HG03521 (cell line): ENCODE results near the gene SLC37A3.

Source experiments
- ATAC-seq: cut with Tn5 transposase; IDR thresholded peaks from one replicate; pipeline ENCODE4 v1.9.1; 2021; ENCODE audit warnings: mild to moderate bottlenecking, moderate library complexity; ENCODE audit not compliant: unreplicated experiment

SLC37A3 gene

DNA sequence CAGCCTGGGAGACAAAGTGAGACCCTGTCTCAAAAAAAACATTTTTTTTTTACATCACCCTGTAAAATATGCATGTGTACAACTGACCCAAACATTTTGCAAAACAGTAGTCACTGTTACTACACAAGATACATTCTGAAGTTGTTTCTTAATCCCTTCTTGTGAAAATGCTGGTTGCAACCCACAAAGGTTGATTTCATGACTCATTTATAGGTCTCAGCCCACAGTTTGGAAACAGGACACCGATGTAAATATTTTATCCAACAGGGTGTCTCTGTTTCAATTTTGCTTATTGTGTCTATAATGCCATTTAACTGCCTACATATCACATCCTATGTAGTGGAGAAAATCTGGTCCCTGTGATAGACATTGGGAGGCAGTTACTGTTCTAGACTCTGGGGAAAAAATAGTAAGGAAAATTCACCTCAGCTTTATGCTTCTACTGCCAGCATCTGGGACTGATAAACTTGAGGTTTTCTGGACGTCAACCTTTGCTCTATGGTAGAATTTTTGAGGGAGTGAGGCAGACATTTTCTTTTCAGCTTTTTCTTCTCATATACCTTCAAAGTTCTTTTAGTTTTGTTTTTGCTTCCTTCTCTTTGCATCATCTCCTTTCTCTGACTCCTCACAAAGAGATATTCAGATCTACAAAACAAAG lies 4.0 kb upstream of the SLC37A3 start:
- no peak for ATAC-seq

DNA sequence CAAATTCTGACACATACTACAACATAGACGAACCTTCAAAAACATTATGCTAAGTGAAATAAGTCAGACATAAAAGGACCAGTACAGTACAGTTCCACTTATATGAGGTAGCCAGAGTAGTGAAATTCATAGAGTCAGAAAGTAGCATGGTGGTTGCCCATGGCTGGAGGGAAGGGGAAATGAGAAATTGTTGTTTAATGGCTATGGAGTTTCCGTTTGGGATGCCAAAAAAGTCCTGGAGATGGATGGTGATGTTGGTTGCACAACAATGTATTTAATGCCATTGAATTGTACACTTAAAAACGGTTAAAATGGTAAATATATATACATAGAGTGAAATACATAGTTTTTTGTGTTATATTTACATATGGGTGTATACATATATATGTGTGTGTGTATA lies 2.1 kb upstream of the SLC37A3 start:
- no peak for ATAC-seq

DNA sequence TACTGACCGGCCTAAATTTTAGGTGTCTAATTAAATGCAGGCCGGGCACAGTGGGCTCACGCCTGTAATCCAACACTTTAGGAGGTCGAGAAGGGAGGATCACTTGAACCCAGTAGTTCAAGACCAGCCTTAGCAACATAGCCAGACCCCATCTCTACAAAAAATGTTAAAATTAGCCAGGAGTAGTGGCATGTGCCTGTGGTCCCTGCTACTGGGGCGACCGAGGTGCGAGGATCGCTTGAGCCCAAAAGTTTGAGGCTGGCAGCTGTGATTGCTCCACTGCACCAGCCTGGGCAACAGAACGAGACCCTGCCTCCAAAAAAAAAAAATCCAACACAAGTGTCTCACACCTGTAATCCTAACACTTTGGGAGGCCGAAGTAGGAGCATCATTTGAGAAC lies 491 bp upstream of the SLC37A3 start:
- ATAC-seq: no peak

DNA sequence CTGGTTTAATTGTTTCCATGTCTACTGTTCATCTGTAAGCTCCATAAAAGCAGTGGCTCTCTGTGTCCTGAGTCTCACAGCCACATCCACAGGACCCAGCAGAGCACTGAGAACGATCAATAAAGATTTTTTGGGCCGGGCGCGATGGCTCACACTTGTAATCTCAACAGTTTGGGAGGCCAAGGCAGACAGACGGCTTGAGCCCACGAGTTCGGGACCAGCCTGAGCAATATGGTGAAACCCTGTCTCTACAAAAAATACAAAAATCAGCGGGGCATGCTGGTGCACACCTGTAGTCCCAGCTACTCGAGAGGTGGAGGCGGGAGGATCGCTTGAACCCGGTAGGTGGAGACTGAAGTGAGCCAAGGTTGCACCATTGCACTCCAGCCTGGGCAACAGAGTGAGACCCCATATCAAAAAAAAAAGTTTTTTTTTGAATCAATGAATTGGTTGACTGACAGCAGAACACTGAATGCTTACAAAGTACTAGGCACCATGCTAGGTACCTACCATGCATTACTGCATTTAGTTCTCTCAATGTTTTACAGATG lies 4.5 kb downstream of the SLC37A3 start:
- ATAC-seq: no peak

DNA sequence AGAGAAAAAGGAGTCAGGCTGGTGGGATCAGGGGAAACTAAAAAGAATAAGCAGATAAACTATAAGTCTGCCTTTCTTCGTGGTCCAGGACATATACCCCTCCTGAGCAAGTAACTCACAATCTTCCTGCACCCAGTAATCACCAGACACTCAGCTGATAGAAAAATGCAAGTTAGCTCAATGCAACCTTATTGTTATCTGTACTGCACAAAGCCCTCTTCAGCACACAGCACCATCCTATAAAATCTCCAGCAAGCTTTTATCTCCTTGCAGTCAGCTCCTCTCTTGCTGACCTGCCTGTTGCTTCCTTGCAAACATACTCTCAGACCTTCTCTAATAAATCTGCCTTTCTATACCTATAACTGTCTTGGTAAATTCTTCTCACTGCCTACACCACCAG lies 6.7 kb downstream of the SLC37A3 start:
- no peak for ATAC-seq

DNA sequence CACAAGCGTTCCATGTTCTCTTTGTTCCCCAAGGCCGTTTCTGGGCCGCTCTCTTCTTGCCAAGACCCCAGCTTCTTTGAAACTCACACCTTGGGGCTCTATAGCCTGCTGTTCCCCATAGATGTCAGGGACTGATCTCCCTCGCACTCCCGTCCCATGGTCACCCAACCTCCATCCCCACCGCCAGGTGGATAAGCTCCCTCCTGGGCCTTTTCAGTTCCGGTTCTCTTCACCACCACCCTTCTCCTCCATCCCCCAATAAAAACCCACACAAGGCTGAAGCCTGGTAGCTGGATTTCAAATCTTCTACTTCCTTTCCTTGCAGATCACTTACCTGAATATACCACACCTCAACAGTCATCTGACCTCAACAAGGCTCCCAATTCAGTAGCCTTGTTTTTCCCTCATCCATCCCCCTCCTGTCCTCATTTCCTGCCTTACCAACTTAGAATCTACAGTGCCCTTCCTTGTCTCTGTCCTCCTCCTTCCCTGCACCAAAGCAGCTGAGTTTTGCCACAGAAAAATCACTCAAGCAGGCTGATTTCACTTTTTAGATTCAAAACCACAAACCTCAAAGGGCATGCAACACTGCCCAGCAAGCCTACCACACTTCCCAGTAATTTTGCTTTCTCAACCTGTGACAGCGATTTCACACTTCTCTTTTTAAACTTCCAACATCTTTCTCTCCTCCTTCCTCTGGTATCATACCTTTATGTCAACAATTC lies 7.7 kb downstream of the SLC37A3 start:
- no peak for ATAC-seq

DNA sequence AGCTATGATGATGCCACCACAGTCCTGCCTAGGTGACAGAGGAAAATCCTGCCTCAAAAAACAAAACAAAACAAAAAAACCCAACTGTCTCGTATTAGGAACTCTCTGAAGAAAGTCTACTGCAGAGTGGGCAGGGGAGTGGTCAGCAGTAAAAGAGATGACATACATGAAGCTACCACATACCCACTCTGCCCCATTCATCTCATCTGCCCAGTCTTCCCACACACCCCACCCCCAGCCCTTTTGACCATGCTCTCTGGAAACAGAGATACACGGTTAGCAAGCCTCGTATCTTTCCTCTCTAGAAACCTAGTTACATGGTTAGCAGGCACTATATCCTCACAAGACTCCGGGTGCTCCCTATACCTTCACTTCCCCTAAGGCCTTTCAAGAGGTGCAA lies 8.3 kb downstream of the SLC37A3 start:
- ATAC-seq: no peak

DNA sequence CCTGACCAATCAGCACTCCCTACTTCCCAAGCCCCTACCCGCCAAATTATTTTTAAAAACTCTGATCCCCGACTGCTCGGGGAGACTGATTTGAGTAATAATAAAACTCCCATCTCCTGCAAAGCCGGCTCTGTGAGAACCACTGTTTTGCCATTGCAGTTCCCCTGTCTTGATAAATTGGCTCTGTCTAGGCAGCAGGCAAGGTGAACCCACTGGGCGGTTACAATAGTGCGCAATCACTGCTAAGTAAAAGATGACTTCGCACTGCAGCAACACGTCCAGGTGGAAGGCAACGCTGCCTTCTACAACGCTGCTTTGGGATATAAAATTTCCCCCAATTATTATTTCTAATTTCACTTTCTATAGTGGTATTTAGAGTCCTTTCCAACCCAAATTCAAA lies 8.9 kb downstream of the SLC37A3 start:
- no peak for ATAC-seq

DNA sequence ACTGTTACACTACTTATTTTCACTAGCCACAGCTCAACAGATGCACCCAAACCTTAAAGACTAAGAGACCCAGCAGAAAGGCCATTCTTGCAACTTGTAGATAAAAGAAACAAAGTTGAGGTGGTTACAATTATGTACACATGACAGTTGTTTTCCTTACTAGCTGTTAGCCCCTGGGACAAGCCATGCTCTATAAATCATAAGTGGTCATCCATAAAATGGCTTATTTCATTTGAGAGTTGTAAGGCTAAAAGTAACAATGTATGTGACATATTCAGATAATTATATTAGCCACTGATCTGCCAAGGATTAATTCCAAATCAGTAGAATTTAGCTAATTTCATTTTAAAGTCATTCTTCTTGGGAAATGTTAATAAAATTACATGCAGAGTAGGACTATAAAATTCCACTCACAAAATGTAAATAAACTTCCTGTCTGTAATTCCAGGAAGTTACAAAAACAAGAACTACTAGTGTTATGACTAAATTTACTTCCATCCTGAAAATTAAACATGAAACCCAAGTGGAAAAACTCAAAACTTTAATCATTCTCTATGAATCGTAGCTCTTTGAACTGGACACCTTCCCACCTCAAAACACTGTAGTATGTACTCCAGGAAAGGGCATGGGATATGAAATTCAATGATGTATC lies 13.3 kb downstream of the SLC37A3 start:
- no peak for ATAC-seq

DNA sequence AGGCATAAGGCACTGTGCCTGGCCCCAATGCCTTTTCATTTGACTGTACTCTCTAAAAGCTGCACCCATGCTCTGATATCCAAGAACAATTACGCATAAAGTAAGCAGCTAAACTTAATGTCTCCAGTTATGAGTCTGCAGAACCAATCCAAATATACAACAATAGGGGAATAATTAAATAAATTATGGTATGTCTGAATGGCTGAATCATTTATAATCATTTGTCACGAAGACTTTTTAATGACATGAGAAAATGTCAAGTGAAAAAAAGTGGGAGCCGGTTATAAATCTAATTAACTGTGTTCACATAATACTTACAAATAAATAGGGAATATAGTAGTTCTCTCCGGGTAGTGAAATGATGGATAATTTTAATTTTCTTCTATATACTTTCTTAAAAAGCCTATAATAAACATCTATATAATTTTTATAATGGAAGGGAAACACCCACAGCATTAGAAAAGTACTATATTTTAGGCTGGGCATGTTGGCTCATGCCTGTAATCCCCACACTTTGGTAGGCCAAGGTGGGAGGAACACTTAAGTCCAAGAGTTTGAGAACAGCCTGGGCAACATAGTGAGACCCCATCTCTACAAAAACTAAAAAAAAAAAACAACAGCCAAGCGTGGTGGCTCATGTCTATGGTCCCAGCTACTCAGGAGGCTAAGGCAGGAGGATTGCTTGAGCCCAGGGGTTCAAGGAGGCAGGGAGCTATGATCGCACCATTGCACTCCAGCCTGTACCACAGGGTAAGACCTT lies 14.2 kb downstream of the SLC37A3 start:
- no peak for ATAC-seq

DNA sequence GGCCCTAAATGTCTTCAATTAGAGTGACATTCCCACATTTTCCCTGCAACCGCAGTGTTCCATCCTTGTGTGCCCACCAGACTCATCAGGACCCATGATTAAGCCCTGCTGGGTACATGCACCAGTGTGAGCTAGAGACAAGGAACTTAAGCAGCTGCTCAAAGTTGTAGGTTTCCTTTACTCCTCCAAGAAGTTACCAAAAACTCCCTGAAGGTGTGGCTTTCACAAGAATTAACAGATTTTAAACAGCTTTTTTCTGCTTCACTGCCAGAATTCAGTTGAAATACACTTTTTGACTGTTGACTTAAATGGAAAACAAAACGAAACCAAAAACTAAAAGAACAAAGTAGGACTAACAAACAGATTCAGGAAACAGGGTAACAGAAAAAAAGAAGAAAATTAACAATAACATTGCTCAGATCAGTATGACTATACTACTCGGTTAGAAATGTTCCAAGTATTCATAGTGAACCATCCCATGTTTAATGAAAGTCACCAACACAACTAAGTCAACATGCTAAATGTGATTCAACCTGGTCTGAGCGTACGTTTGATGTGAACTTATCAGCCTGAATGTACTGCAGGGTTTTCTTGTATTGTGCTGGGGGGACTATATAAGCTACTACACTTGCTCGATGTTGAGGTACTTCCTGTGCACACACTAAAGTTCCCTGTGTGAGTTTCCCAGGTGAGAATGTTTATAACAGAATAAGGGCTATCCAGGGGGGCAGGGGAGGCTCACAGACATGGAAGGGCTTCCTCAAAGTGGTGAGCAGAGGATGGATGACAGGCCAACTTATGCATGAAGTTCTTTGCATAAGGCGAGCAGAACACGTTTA lies 22.2 kb downstream of the SLC37A3 start:
- ATAC-seq: no peak

DNA sequence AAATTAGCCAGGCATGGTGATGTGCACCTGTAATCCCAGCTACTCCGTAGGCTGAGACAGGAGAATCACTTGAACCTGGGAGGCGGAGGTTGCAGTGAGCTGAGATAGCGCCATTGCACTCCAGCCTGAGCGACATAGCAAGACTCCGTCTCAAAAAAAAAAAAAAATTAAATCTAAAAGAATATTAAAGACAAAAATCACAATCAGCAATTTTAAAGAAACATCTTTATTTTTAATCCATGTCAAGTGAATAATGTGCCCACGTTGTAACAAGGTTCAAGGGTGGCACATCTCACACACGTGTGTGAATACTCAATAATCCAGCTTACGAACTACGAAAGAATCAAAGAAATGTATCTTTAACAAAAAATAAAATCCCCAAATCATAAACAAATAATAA lies 23.0 kb downstream of the SLC37A3 start:
- no peak for ATAC-seq

DNA sequence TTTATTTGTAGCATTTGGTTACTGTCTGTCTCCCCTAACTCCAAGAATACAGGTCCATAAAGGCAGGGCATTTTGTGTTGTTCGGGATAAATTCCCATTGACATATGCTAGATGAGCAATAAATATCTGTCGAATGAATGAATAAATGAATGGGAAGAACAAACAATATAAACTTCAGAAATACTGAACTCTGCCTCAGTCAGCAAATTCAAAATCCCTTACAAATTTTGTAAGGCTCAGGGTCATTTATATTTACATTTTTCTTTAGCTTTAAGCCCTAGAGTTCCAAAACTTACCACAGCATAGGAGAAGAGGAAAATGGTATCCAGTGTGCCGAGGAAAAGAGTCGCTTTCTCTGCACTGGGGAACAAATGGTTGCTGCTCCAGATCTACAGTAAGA lies 29.0 kb downstream of the SLC37A3 start:
- no peak for ATAC-seq

DNA sequence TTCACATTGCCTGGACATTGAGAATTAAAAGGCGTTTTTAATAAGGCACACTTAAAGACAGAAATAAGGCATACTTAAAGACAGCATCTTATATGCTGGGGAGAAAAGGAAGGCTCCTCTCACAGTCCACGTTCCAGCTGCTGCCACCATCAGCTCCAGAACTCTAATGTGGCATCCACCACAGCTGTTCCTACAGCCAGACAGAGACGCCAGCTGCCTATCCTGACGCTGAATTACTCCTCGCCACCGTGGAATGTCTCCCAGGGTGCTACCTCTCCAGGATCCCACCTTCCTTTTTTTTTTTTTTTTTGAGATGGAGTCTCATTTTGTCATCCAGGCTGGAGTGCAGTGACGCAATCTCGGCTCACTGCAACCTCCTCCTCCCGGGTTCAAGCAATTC lies 30.8 kb downstream of the SLC37A3 start:
- no peak for ATAC-seq

DNA sequence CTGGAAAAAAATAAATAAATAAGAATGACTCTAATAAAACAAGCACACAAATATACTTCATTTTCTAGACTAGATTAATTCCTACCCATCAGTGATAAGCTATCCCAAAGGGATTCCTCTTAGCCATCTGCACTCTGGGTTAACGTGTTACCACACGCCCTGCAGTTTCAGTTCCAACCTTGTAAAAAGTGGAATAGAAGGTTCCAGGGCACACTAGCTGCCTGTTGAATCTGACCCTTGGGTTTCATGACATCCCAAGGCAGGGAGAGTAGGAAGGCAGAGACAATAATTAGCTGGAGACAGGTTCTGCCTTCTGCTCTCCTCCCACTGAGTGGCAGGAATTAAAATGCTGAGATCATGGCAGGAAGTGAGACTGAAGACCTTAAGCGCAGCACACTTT lies 33.5 kb downstream of the SLC37A3 start:
- no peak for ATAC-seq

DNA sequence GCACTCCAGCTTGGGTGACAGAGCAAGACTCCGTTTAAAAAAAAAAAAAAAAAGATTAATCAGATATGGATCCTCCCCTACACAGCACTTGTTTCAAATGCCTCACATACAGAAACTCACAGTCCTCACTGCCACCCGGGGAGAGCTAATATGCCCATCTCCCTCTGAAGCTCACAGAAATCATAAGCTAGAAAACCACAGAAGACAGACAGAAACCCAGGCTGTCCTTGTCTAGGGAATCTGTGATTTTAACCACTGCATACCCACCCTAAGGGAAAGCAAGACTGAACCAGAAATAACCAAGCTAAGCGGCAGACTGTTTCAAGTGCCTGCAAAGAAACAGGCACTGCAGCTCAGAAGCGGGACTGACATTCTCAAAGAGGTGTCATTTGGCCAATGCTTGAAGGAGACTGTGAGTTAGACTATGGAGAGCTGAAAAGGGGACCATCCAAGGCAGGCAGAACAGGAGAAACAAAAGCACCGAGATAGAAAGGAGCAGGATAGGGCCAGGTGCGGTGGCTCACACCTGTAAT lies 37.6 kb downstream of the SLC37A3 start:
- ATAC-seq: no peak

DNA sequence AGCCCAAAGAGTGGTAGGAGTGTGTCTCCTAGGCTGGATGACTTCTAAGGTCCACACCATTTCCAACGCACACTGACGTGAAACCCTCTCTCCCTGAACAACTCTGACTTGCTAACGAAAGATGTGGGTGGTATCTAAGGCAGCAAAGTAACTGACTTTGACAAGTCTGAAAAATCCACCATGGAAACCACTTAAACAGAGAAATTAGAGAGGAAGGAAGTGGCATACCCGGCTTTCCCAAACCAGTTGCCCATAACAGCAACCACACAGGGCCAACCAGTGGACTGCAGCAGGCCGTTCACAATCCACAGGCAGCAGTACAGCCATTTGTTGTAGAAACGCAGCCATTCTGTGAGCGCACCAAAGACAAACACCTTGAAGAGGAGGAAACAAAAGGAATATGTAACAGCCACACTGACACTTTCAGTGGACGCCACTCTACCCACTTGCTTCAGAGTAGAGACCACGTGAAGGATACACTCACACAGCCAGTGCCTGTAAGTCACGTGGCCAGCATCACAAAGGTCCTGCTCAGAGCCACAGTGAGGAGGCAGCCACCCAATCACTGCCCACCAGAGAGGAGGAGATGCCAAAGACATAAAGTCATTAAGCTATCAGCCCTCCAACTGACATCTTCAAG lies 39.8 kb downstream of the SLC37A3 start:
- ATAC-seq: peak; percentile 41

DNA sequence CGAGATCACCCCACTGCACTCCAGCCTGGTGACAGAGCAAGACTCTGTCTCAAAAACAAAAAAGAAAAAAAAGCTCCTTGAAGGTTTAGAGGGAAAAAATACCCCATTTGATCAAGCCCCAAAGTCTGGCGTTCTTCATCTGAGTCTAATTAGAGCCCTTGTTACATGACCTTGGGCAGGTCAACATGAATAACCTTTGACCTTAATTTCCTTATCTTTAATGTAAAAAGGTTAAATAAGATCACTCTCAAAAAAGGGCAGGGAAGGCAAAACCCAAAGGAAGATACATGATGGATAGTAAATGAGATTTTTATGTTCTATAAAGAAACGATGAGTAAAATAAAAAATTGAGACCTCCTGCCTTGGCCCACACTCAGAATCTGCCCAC lies 40.3 kb downstream of the SLC37A3 start:
- no peak for ATAC-seq

DNA sequence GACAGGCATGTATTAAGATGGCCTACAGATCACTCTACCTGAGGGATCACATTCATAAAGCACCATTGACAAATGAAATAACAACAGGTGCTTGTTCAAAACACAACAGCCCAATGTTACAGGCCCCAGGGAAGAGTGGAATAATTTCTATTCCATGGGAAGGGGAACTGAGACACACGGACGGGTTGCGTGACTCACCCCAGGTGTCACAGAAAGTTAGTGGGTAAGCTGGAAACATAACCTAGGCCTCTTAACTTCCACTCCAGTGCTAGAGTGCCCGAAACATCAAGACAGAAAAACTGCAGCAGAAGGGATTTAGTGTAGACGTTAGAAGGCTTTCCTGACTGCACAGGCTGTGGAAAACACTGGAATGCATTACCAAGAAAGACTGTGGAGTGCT lies 48.3 kb downstream of the SLC37A3 start:
- no peak for ATAC-seq
